ENCODE data around the gene TBC1D3B.
"Not testable (repeated sequence)": the region's sequence is repeated elsewhere in the genome, so short reads cannot be mapped to it uniquely, and the experiment has no call there.

DNA sequence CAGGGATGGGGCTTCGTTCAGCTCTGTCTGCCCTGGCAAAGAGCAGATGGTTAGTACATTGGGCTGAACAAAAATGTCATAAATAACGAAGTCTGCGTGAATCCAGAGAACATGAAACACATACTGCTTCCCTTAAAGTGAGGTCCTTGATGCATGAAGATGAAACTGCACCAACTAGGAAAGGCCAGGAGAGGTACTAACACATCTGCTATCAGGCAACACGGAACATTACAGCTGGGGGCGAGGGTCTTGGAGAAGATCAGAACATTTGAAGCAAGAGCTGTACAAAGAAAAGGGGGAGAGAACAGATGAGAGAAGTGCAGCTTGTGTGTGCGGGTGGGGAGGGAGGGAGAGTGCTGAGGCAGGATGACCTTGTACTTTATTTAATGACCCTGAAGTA lies 30.9 kb upstream of the TBC1D3B start:
- TF ChIP-seq, protein P1, sequence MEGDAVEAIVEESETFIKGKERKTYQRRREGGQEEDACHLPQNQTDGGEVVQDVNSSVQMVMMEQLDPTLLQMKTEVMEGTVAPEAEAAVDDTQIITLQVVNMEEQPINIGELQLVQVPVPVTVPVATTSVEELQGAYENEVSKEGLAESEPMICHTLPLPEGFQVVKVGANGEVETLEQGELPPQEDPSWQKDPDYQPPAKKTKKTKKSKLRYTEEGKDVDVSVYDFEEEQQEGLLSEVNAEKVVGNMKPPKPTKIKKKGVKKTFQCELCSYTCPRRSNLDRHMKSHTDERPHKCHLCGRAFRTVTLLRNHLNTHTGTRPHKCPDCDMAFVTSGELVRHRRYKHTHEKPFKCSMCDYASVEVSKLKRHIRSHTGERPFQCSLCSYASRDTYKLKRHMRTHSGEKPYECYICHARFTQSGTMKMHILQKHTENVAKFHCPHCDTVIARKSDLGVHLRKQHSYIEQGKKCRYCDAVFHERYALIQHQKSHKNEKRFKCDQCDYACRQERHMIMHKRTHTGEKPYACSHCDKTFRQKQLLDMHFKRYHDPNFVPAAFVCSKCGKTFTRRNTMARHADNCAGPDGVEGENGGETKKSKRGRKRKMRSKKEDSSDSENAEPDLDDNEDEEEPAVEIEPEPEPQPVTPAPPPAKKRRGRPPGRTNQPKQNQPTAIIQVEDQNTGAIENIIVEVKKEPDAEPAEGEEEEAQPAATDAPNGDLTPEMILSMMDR (IDR thresholded peaks at IDR 0.05; ENCODE audit: extremely low read depth in 1 of 2, insufficient read depth in 1 of 2, low read depth in 1 of 2, low read length in 2 of 2) = not testable (repeated sequence)
- TF ChIP-seq FOS (IDR thresholded peaks at IDR 0.05; ENCODE audit: borderline replicate concordance, insufficient read depth, low read length); EZH2 (IDR thresholded peaks at IDR 0.05; ENCODE audit: borderline replicate concordance, low read depth, low read length, severe bottlenecking); POLR2AphosphoS5 (IDR thresholded peaks at IDR 0.05; ENCODE audit: insufficient read depth, low read depth, low read length); POLR2A (IDR thresholded peaks at IDR 0.05; ENCODE audit: low read depth, low read length): not testable (repeated sequence)
- TF ChIP-seq, protein P2, sequence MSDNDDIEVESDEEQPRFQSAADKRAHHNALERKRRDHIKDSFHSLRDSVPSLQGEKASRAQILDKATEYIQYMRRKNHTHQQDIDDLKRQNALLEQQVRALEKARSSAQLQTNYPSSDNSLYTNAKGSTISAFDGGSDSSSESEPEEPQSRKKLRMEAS (IDR thresholded peaks at IDR 0.05; ENCODE audit: insufficient read depth, insufficient read length) = not testable (repeated sequence)

Data from endothelial cell of umbilical vein (primary cell).